ENCODE results near the gene TMEM209.
"Not testable (repeated sequence)": the region's sequence is repeated elsewhere in the genome, so short reads cannot be mapped to it uniquely, and the experiment has no call there.

Gene TMEM209

GRCh38 chr7:130131964-130132875 lies 73.0 kb downstream of the TMEM209 start:
- ChIA-PET CTCF (interaction anchor here (0.7 to 1.6 kb wide), 3 partner anchors 11 to 29 kb away, joined by 3 to 5 read pairs (median 3); no protein-coding TSS in a partner anchor), POLR2A (no interaction called here)
- no peak for DNase-seq (ENCODE audit: extremely low spot score)
- no peak for TF ChIP-seq CTCF (IDR thresholded peaks at IDR 0.05; ENCODE audit: control extremely low read depth, extremely low read depth, low read depth, missing control alignments)

GRCh38 chr7:130131191-130131834 lies 73.9 kb downstream of the TMEM209 start:
- CTCF ChIA-PET = interaction anchor here (0.7 to 1.6 kb wide), 5 partner anchors 10 to 59 kb away, joined by 3 to 5 read pairs (median 3); no protein-coding TSS in a partner anchor
- POLR2A ChIA-PET = no interaction called here
- TF ChIP-seq CTCF (IDR thresholded peaks at IDR 0.05; ENCODE audit: control extremely low read depth, extremely low read depth, low read depth, missing control alignments) = no peak
- no peak for DNase-seq (ENCODE audit: extremely low spot score)

GRCh38 chr7:130129011-130129411 lies 76.2 kb downstream of the TMEM209 start:
- DNase-seq (ENCODE audit: extremely low spot score) = no peak
- no peak for TF ChIP-seq CTCF (IDR thresholded peaks at IDR 0.05; ENCODE audit: control extremely low read depth, extremely low read depth, low read depth, missing control alignments)
- ChIA-PET POLR2A (no interaction called here), CTCF (no interaction called here)

DNA sequence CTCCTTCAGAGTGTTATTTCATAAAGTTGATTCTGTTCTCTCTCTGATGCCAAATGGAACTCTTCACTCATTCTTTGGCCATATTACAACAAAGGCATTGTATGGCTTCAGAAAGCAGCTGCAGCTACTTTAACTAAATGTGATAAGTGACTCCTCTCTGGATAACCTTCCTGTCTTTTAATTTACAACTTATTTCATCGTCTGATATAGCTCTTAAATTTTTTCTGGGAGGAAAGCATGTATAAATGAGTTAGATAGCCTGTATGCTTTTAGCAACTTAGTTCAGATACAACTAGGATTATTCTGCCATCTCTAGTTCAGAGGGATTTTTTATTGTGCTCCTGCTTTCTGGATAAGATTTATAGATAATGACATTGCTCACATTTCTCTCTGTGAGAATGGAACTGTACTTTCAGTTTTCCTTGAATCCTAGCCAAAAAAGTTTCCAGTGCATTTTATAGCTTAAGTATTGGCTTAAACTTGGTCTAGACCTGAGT lies 77.3 kb downstream of the TMEM209 start:
- POLR2A ChIA-PET = no interaction called here
- no peak for DNase-seq (ENCODE audit: extremely low spot score)
- no peak for TF ChIP-seq CTCF (IDR thresholded peaks at IDR 0.05; ENCODE audit: control extremely low read depth, extremely low read depth, low read depth, missing control alignments)
- CTCF ChIA-PET = interaction anchor here (2.4 kb wide), 1 partner anchor 10 kb away, joined by 6 read pairs; no protein-coding TSS in a partner anchor

DNA sequence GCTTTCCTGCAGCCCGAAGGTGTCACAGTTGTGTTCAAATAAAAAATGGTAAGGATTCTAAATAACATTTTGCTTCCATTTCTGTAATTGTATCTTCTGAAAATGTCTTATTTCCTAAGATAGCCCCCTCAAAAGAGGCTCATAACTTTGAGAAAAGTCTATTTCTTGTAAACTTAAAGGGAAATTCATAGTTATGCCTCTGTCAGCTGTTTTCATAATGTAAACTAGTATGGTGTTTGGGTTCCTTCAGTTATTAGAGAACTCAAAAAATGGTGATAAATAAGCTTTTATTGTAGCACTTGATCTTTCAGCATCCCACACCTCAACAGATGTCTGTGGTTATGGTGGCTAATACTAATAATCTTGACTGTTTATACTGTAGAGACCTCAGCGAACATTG lies 77.8 kb downstream of the TMEM209 start:
- POLR2A ChIA-PET = no interaction called here
- no peak for DNase-seq (ENCODE audit: extremely low spot score)
- CTCF ChIA-PET = interaction anchor here (2.4 kb wide), 1 partner anchor 10 kb away, joined by 6 read pairs; no protein-coding TSS in a partner anchor
- TF ChIP-seq CTCF (IDR thresholded peaks at IDR 0.05; ENCODE audit: control extremely low read depth, extremely low read depth, low read depth, missing control alignments) = no peak

DNA sequence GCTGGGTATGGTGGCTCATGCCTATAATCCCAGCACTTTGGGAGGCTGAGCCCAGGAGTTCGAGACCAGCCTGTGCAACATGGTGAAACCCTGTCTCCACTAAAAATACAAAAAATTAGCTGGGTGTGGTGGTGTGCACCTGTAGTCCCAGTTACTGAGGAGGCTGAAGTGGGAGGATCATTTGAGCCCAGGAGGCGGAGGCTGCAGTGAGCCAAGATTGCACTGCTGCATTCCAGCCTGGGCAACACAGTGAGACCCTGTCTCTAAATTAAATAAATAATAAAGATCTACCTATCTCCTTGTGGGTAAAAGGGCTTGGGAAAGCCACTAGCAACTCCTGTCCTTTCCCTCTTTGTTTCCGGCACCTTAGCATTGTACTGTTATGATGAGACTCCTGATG lies 78.4 kb downstream of the TMEM209 start:
- DNase-seq (ENCODE audit: extremely low spot score); POLR2A ChIA-PET: not testable (repeated sequence)
- CTCF ChIA-PET = interaction anchor here (2.4 kb wide), 1 partner anchor 9 kb away, joined by 6 read pairs; no protein-coding TSS in a partner anchor
